Adrenal gland (tissue), 5 donors: ENCODE measurements around the gene CARTPT.

Experiments used
- CTCF ChIP-seq, 6 experiments: fragments of 450-650 bp in 4 of 6; fragments of 200-600 bp in 2 of 6; sonication (generic) in 1 of 6; IDR thresholded peaks; 1 replicate in 5 of 6; 2 replicates in 1 of 6; pipeline versions ENCODE4 v1.5.1 to v1.8.0; 2016 to 2021; ENCODE audit warnings: antibody characterized with exemption in 6 of 6, mild to moderate bottlenecking in 2 of 6, moderate library complexity in 1 of 6
- POLR2A ChIP-seq, 2 donors: fragments of 450-650 bp; IDR thresholded peaks; one replicate each; pipeline ENCODE4 v1.6.1; 2017; ENCODE audit warnings: antibody characterized with exemption in 2 of 2, mild to moderate bottlenecking in 2 of 2, moderate library complexity in 1 of 2
- donor health status: DM: no; HTN: no; CAD: no.

- TF ChIP-seq CTCF (IDR thresholded peaks at IDR 0.05): no peak
- no peak for TF ChIP-seq POLR2A (IDR thresholded peaks at IDR 0.05)
Observed at GRCh38 chr5:71752441-71753190, 33.5 kb downstream of the CARTPT start.
